Activated T-cell treated with anti-CD3 and anti-CD28 coated beads, Interleukin-2, amount 50 U/mL, for 4 hours (primary cell): ENCODE measurements around the gene NR0B2. TPM values are rescaled to one million over a fixed set of nuclear protein-coding genes. Genes with fewer than 3 reads are reported as not detected.

Experiments
- ATAC-seq, 2 donors: fragments of 200-7000 bp; cut with Tn5 transposase; one replicate each; pipeline ENCODE4 v1.10.0; 2021
- DNase-seq: peaks from one replicate; pipeline ENCODE4 v3.0.0-alpha.2; 2020
- H3K27me3 Mint-ChIP-seq: one replicate; pipeline ENCODE4 v1.8.0; 2021; ENCODE audit warnings: low read depth, mixed read lengths
- H3K36me3 Mint-ChIP-seq: one replicate; pipeline ENCODE4 v1.8.0; 2022; ENCODE audit warnings: mixed read lengths; ENCODE audit not compliant: insufficient read depth
- H3K4me1 Mint-ChIP-seq: one replicate; pipeline ENCODE4 v1.8.0; 2021; ENCODE audit warnings: low read depth, mixed read lengths
- H3K4me3 Mint-ChIP-seq: one replicate; pipeline ENCODE4 v1.8.0; 2021; ENCODE audit warnings: mild to moderate bottlenecking, moderate library complexity, mixed read lengths
- H3K9me3 Mint-ChIP-seq: one replicate; pipeline ENCODE4 v1.8.0; 2021; ENCODE audit warnings: mixed read lengths
- total RNA-seq, 3 donors: library from RNA; stranded (reverse); gene quantifications; one replicate each; pipeline ENCODE4 v1.2.1, GENCODE V29; 2021

The NR0B2 gene
- total RNA-seq, 3 donors from 2014 or later, result not detected

- Mint-ChIP-seq H3K4me3 (no peak overlapping the region), H3K36me3 (peaks cover 26% of the 10 kb centered on the region), H3K27me3 (no peaks in the 10 kb centered on the region), H3K9me3 (no peaks in the 10 kb centered on the region), H3K4me1 (no peaks in the 10 kb centered on the region)
- DNase-seq, result no peak
- no peak for ATAC-seq
These were observed 32.5 kb upstream of the NR0B2 start for GRCh38 chr1:26946270-26946669.

- peaks cover 25% of the 10 kb centered on the region for H3K36me3 Mint-ChIP-seq
- no peak for DNase-seq
- H3K9me3 Mint-ChIP-seq, result no peaks in the 10 kb centered on the region
- no peaks in the 10 kb centered on the region for H3K27me3 Mint-ChIP-seq
- H3K4me1 Mint-ChIP-seq, result no peaks in the 10 kb centered on the region
- no peak for ATAC-seq
- H3K4me3 Mint-ChIP-seq, result no peak overlapping the region
These were observed 32.0 kb upstream of the NR0B2 start for GRCh38 chr1:26945728-26946127.

- Mint-ChIP-seq H3K27me3 (no peaks in the 10 kb centered on the region), H3K4me3 (no peak overlapping the region), H3K9me3 (no peaks in the 10 kb centered on the region), H3K36me3 (peaks cover 23% of the 10 kb centered on the region), H3K4me1 (no peaks in the 10 kb centered on the region)
- DNase-seq (no peak), ATAC-seq (no peak)
These were observed 31.4 kb upstream of the NR0B2 start for GRCh38 chr1:26945138-26945537.

- H3K4me3 Mint-ChIP-seq, result no peak overlapping the region
- DNase-seq (no peak), ATAC-seq (no peak)
- no peaks in the 10 kb centered on the region for H3K9me3 Mint-ChIP-seq
- peaks cover 28% of the 10 kb centered on the region for H3K36me3 Mint-ChIP-seq
- H3K4me1 Mint-ChIP-seq, result no peaks in the 10 kb centered on the region
- no peaks in the 10 kb centered on the region for H3K27me3 Mint-ChIP-seq
These were observed 28.9 kb upstream of the NR0B2 start for GRCh38 chr1:26942656-26943055.

- Mint-ChIP-seq H3K4me3 (no peak overlapping the region), H3K9me3 (no peaks in the 10 kb centered on the region), H3K36me3 (peaks cover 28% of the 10 kb centered on the region), H3K4me1 (no peaks in the 10 kb centered on the region), H3K27me3 (no peaks in the 10 kb centered on the region)
- DNase-seq, result no peak
- no peak for ATAC-seq
These were observed 27.5 kb upstream of the NR0B2 start for GRCh38 chr1:26941311-26941710.

- H3K27me3 Mint-ChIP-seq, result no peaks in the 10 kb centered on the region
- H3K36me3 Mint-ChIP-seq, result peaks cover 21% of the 10 kb centered on the region
- no peaks in the 10 kb centered on the region for H3K4me1 Mint-ChIP-seq
- H3K9me3 Mint-ChIP-seq, result no peaks in the 10 kb centered on the region
- no peak overlapping the region for H3K4me3 Mint-ChIP-seq
- DNase-seq (no peak), ATAC-seq (no peak)
These were observed 24.9 kb upstream of the NR0B2 start for GRCh38 chr1:26938659-26939025.

- H3K4me3 Mint-ChIP-seq, result no peak overlapping the region
- peaks cover 18% of the 10 kb centered on the region for H3K36me3 Mint-ChIP-seq
- no peaks in the 10 kb centered on the region for H3K9me3 Mint-ChIP-seq
- ATAC-seq (no peak), DNase-seq (no peak)
- H3K4me1 Mint-ChIP-seq, result no peaks in the 10 kb centered on the region
- no peaks in the 10 kb centered on the region for H3K27me3 Mint-ChIP-seq
These were observed 24.4 kb upstream of the NR0B2 start for GRCh38 chr1:26938004-26938658.

- DNase-seq (no peak), ATAC-seq (no peak)
- H3K4me1 Mint-ChIP-seq, result no peaks in the 10 kb centered on the region
- H3K36me3 Mint-ChIP-seq, result peaks cover 19% of the 10 kb centered on the region
- H3K27me3 Mint-ChIP-seq, result no peaks in the 10 kb centered on the region
- H3K9me3 Mint-ChIP-seq, result no peaks in the 10 kb centered on the region
- H3K4me3 Mint-ChIP-seq, result no peak overlapping the region
These were observed 23.0 kb upstream of the NR0B2 start for GRCh38 chr1:26936823-26937222.

GRCh38 chr1:26932531-26932930, 18.8 kb upstream of the NR0B2 start:
- Mint-ChIP-seq H3K9me3 (no peaks in the 10 kb centered on the region), H3K36me3 (peaks cover 26% of the 10 kb centered on the region), H3K4me1 (peaks cover 2% of the 10 kb centered on the region), H3K4me3 (no peak overlapping the region), H3K27me3 (no peaks in the 10 kb centered on the region)
- ATAC-seq, result no peak
- DNase-seq, result no peak

GRCh38 chr1:26923711-26924110, 9.9 kb upstream of the NR0B2 start:
- Mint-ChIP-seq H3K4me3 (peak overlapping the region; percentile 94), H3K27me3 (no peaks in the 10 kb centered on the region), H3K4me1 (peaks cover 45% of the 10 kb centered on the region), H3K9me3 (no peaks in the 10 kb centered on the region), H3K36me3 (peaks cover 35% of the 10 kb centered on the region)
- DNase-seq, result no peak
- no peak for ATAC-seq

- ATAC-seq, result no peak
- H3K9me3 Mint-ChIP-seq, result no peaks in the 10 kb centered on the region
- DNase-seq, result no peak
- H3K4me3 Mint-ChIP-seq, result peak overlapping the region; percentile 94
- peaks cover 29% of the 10 kb centered on the region for H3K36me3 Mint-ChIP-seq
- no peaks in the 10 kb centered on the region for H3K27me3 Mint-ChIP-seq
- H3K4me1 Mint-ChIP-seq, result peaks cover 45% of the 10 kb centered on the region
These were observed 9.1 kb upstream of the NR0B2 start for GRCh38 chr1:26922901-26923300.

GRCh38 chr1:26922431-26922729, 8.6 kb upstream of the NR0B2 start:
- Mint-ChIP-seq H3K36me3 (peaks cover 24% of the 10 kb centered on the region), H3K4me3 (peak overlapping the region; percentile 94), H3K27me3 (no peaks in the 10 kb centered on the region), H3K9me3 (no peaks in the 10 kb centered on the region), H3K4me1 (peaks cover 44% of the 10 kb centered on the region)
- no peak for ATAC-seq
- no peak for DNase-seq

GRCh38 chr1:26921540-26922430, 8.0 kb upstream of the NR0B2 start, which contains the start of gene NUDC:
Gene NUDC (plus strand): TSS chr1:26921743. CDS start chr1:26921849, 106 bp downstream.
- peak; percentile 93 to 96 for ATAC-seq
- Mint-ChIP-seq H3K4me1 (peaks cover 41% of the 10 kb centered on the region), H3K4me3 (peak within 1 kb of the TSS; percentile 94), H3K9me3 (no peaks in the 10 kb centered on the region), H3K27me3 (no peaks in the 10 kb centered on the region), H3K36me3 (peaks cover 21% of the 10 kb centered on the region)
- DNase-seq, result peak; percentile 91

GRCh38 chr1:26921126-26921539, 7.4 kb upstream of the NR0B2 start:
- peaks cover 15% of the 10 kb centered on the region for H3K36me3 Mint-ChIP-seq
- DNase-seq, result no peak
- H3K9me3 Mint-ChIP-seq, result no peaks in the 10 kb centered on the region
- peak; percentile 68 to 71 for ATAC-seq
- no peaks in the 10 kb centered on the region for H3K27me3 Mint-ChIP-seq
- H3K4me1 Mint-ChIP-seq, result peaks cover 38% of the 10 kb centered on the region
- peak overlapping the region; percentile 94 for H3K4me3 Mint-ChIP-seq
